OCI-M2 (cell line): Measurements from ENCODE around the gene TRAF5.
"Not testable (repeated sequence)": the region's sequence is repeated elsewhere in the genome, so short reads cannot be mapped to it uniquely, and the experiment has no call there.

Experiments
- DNase-seq: peaks from one replicate; lab custom pipeline; 2025; ENCODE audit not compliant: unreplicated experiment; lab: John Stamatoyannopoulos, UW

The TRAF5 gene

DNA sequence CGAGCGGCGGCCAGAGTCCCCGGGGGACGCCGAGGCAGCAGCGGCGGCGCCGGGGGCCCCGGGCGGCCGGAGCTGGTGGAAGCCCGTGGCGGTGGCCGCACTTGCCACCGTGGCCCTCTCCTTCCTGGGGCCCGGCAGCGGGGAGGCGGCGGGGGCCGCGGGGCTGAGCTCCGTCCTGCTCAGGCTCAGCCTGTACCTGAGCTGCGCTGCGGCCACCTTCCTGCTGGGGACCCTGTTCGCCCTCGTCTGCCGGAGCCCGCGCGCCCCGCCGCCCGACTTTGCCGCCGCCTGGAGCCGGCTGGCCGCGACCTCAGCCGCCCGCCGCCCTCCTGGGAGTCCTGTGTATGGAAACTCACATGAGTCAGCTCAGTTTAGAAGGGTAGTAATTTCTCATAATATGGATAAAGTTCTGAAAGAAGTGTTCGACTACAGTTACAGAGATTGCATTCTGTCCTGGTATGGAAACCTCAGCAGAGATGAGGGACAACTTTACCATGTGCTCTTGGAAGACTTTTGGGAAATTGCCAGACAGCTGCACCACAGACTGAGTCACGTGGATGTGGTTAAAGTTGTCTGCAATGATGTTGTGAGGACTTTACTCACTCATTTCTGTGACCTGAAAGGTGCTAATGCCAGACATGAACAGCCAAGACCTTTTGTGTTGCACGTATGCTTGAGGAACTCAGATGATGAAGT lies 90.1 kb downstream of the TRAF5 start:
- not testable (repeated sequence) for DNase-seq

DNA sequence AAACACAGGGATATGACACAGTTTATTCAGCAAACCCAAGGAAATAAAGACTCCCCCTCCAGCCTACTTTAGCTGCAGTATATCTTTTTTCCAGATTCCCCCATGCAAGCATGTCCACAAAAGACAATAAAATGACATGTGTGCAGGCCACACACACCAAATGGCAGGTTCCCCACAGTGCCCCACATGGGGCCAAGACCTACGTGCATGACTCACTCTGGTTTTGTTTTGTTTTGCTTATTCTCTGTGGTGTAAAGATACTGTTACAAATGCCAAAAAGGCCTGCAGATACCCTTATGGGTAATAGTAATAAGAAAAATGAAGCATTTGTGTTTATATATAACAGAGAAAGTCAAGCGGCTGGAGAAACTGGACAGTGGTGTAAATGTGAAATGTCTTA lies 93.8 kb downstream of the TRAF5 start:
- no peak for DNase-seq

DNA sequence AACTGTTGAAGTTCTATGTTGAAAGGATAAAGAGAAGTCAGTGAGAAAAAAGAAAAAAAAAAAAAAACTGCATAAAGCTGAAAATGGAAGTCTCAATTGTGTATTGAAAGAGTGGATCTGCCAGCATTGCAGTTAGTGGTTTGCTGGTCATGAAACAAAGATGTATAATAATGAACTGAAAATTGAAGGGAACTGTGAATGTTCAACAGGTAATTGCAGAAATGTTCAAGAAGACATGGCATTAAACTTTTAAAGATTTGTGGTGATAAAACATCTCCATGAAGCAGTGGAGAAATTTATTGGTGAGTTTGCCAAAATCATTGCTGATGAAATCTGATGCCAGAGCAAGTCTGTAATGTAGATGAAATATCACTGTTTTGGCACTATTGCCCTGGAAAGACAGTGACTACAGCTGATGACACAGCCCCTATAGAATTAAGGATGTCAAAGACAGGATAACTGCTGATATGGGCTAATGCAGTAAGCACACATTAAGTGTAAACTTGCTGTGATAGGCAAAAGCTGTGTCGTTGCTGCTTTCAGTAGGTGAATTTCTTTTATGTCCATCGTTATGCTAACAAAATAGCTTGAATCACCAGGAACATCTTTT lies 94.3 kb downstream of the TRAF5 start:
- DNase-seq = no peak

DNA sequence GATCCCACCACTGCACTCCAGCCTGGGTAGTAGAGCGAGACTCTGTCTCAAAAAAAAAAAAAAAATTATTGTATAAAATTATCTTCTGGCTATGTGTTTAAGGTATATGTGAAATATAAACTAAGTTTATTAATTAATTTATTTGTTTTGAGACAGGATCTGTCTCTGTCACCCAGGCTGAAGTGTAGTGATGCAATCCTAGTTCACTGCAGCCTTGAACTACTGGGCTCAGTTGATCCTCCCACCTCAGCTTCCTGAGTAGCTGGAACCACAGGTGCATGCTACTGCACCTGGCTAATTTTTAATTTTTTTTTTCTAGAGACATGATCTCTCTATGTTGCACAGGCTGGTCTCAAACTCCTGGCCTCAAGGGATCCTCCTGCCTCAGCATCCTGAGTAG lies 97.4 kb downstream of the TRAF5 start:
- no peak for DNase-seq
